Thyroid gland (tissue), 4 donors: Measurements from ENCODE around the gene PAIP2. TPM values are rescaled to one million over a fixed set of nuclear protein-coding genes. Genes with fewer than 3 reads are reported as not detected.

Experiments used
- DNase-seq, 2 donors: peaks; one replicate each; pipeline ENCODE4 v3.0.0-alpha.2; 2019
- H3K27ac ChIP-seq, 3 donors: fragments of 200-600 bp; sonication (generic); 1 replicate in 2 of 3; 2 replicates in 1 of 3; pipeline ENCODE4 v1.5.1; 2016 to 2019; ENCODE audit warnings: mild to moderate bottlenecking in 1 of 3, moderate library complexity in 1 of 3
- H3K27me3 ChIP-seq: fragments of 200-600 bp; sonication (generic); one replicate; pipeline ENCODE4 v1.5.1; 2019
- H3K36me3 ChIP-seq, 2 donors: fragments of 200-600 bp; sonication (generic); one replicate each; pipeline ENCODE4 v1.5.1; 2016 to 2019
- H3K4me1 ChIP-seq, 2 donors: fragments of 200-600 bp; sonication (generic); one replicate each; pipeline ENCODE4 v1.5.1; 2017 to 2019
- H3K4me3 ChIP-seq, 3 donors: fragments of 200-600 bp; sonication (generic); replicated peaks in 1 of 3; 1 replicate in 2 of 3; 2 replicates in 1 of 3; pipeline ENCODE4 v1.5.1; 2016; ENCODE audit warnings: mild to moderate bottlenecking in 1 of 3
- H3K9me3 ChIP-seq: fragments of 200-600 bp; sonication (generic); one replicate; pipeline ENCODE4 v1.5.1; 2017
- CTCF ChIP-seq, 6 experiments: fragments of 200-600 bp in 3 of 6; fragments of 450-650 bp in 3 of 6; sonication (generic) in 3 of 6; IDR thresholded peaks; one replicate each; pipeline ENCODE4 v1.5.1; 2016 to 2019; ENCODE audit warnings: antibody characterized with exemption in 6 of 6, mild to moderate bottlenecking in 2 of 6, inconsistent platforms in 1 of 6, moderate library complexity in 1 of 6
- POLR2A ChIP-seq, 2 donors: fragments of 450-650 bp; IDR thresholded peaks; one replicate each; pipeline ENCODE4 v1.6.1; 2017; ENCODE audit warnings: antibody characterized with exemption in 2 of 2, mild to moderate bottlenecking in 2 of 2, moderate library complexity in 1 of 2
- WGBS, 2 donors: methylation state at CpG; one replicate each; pipeline ENCODE4 v1.1.5; 2017; 5-methylcytosine and 5-hydroxymethylcytosine counted together
- intact Hi-C: fragments of 100-400 bp; cut with DNase I; formaldehyde crosslinking; loops from one replicate; pipeline ENCODE4 v1.15.1; 2023
- total RNA-seq, 4 donors: library from RNA; depleted of rRNA; stranded (reverse); fragments of >200 nt; gene quantifications; one replicate each; pipeline ENCODE4 v1.2.3, GENCODE V29; 2016

The PAIP2 gene
- total RNA-seq, 4 donors from 2014 or later = 92.7 to 136 (median 117) TPM

DNA sequence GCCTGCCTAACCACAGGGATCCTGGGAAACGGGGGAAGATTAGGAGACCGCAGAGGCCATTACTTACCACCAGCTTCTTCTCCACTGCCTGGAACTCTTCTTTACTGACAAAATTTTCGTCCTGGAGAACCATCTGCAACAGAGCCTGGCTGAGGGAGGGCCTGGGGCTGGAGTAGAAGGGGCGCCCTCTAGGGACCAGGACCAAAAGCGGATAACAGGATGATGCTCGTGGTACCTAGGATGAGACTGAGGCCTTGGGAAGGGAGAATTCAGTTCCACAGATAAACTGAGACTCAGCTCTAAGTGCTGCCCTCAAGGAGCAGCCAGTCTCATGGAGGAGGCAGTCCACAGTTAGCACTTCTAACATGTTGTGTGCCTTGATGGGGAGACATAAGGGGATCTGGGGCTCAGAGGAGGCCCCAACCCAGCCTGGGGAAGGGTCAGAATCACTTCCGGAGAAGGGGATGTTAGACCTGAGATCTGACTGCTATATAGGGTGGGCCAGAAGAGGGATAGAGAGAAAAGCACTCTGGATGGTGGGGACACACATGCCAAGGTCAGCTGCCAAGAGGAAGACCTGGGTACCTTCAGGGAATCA is 61.0 kb downstream of the PAIP2 start:
- no peaks in the 10 kb centered on the region for H3K36me3 ChIP-seq
- 74 to 81% methylated on average over 7 of the region's 7 CpGs for WGBS, 2 donors
- intact Hi-C loops = no loop called here
- H3K27me3 ChIP-seq = no peaks in the 10 kb centered on the region
- no peak overlapping the region for H3K4me3 ChIP-seq
- TF ChIP-seq POLR2A (IDR thresholded peaks at IDR 0.05) (no peak), CTCF (IDR thresholded peaks at IDR 0.05) (peak in 1 of 6 experiments; percentile 25)
- no peaks in the 10 kb centered on the region for H3K9me3 ChIP-seq
- peaks cover 5 to 14% of the 10 kb centered on the region in 2 donors for H3K4me1 ChIP-seq
- H3K27ac ChIP-seq = peak overlapping the region in 1 of 3 donors; percentile 81
- DNase-seq = no peak

DNA sequence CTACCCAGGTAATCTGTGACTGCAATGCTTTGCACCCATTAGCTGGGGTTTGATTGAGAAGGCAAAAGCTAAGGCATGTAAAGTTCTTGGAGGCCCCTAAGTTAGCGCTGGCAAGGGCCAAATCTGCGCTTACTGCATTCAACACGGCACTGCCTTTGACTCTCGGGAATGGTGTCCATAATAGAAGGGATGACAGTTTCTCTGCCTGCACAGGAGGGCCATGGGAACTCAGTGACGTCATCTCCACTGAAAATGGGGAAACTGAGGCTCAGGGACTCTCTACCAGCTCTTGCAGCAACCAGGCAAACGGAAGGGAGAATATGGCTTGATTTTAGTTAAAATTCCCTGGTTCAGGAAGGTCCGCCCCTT is 61.7 kb downstream of the PAIP2 start:
- peaks cover 5 to 14% of the 10 kb centered on the region in 2 donors for H3K4me1 ChIP-seq
- no peaks in the 10 kb centered on the region for H3K27me3 ChIP-seq
- TF ChIP-seq POLR2A (IDR thresholded peaks at IDR 0.05) (no peak), CTCF (IDR thresholded peaks at IDR 0.05) (no peak)
- no peaks in the 10 kb centered on the region for H3K36me3 ChIP-seq
- no peak for DNase-seq
- peak overlapping the region; percentile 76 to 81 (median 79) for H3K27ac ChIP-seq
- H3K4me3 ChIP-seq = peak overlapping the region in 2 of 3 donors; percentile 1 to 29
- 27 to 28% methylated on average over 7 of the region's 7 CpGs for WGBS, 2 donors
- intact Hi-C loops = no loop called here
- H3K9me3 ChIP-seq = no peaks in the 10 kb centered on the region

DNA sequence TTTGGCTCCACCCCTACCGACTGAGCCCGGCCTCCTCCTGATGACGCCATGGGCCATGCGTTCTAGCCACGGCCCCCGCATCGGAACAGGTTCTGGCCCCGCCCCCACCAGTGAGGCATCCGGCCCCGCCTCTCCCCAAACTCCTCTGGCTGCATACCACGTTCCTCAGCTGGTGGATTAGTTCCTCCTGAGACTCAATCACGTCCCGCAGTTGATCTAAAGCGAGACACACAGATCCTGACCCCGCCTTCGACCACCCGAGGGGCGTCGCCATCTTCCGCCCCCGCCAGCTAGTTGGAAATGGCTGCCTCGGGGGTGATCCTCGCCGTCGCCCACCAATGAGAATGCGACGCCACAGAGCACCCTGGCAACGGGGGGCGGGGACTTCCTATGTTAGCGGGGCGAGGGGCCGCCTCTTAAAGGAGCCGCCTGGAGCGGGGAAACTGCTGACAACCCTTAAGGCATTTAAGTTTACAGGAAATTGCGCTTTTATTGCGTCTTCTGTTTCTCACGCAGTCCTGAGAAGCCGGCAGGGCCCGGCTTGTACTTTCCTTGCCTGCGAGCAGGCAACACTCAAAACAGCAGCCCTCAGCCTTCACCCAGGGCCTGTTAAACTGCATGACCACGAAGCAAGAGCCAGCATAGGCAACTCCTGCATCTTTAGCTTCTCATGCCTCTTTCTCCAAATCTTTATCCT is 62.3 kb downstream of the PAIP2 start, which contains the start of gene SPATA24:
Gene SPATA24 (minus strand): TSS at position 303 of the 697 bp plus-strand sequence. CDS start 29 bp downstream, at position 274.
- Histone ChIP-seq H3K27ac (peak within 1 kb of the TSS; percentile 76 to 81 (median 79)), H3K9me3 (no peaks in the 10 kb centered on the region), H3K4me3 (peak within 1 kb of the TSS; percentile 1 to 30 (median 29)), H3K27me3 (no peaks in the 10 kb centered on the region), H3K4me1 (peaks cover 5 to 14% of the 10 kb centered on the region in 2 donors), H3K36me3 (no peaks in the 10 kb centered on the region)
- TF ChIP-seq CTCF (IDR thresholded peaks at IDR 0.05) (no peak), POLR2A (IDR thresholded peaks at IDR 0.05) (peak in 1 of 2 donors; percentile 45)
- intact Hi-C loops = no loop called here
- peak; percentile 99 for DNase-seq
- 0 to 1% methylated on average over 11 to 23 of the region's 41 CpGs for WGBS, 2 donors

- no peak for TF ChIP-seq POLR2A (IDR thresholded peaks at IDR 0.05)
- no peak for TF ChIP-seq CTCF (IDR thresholded peaks at IDR 0.05)
- WGBS, 2 donors = 52 to 60% methylated on average over 5 of the region's 5 CpGs
- no peak for DNase-seq
- peaks cover 5 to 14% of the 10 kb centered on the region in 2 donors for H3K4me1 ChIP-seq
- H3K4me3 ChIP-seq = peak overlapping the region in 1 of 3 donors; percentile 29
- H3K27ac ChIP-seq = peak overlapping the region; percentile 76 to 81 (median 79)
- H3K9me3 ChIP-seq = no peaks in the 10 kb centered on the region
- intact Hi-C loops = no loop called here
- no peaks in the 10 kb centered on the region for H3K36me3 ChIP-seq
- no peaks in the 10 kb centered on the region for H3K27me3 ChIP-seq
Measured at GRCh38 chr5:139404484-139404840, 62.8 kb downstream of the PAIP2 start.

- Histone ChIP-seq H3K36me3 (no peaks in the 10 kb centered on the region), H3K4me1 (peaks cover 5 to 14% of the 10 kb centered on the region in 2 donors), H3K27me3 (no peaks in the 10 kb centered on the region), H3K9me3 (no peaks in the 10 kb centered on the region), H3K4me3 (no peak overlapping the region), H3K27ac (no peak overlapping the region)
- intact Hi-C loops = no loop called here
- WGBS, 2 donors = 82 to 93% methylated on average over 2 of the region's 2 CpGs
- no peak for TF ChIP-seq POLR2A (IDR thresholded peaks at IDR 0.05)
- TF ChIP-seq CTCF (IDR thresholded peaks at IDR 0.05) = no peak
- DNase-seq = no peak
Measured at GRCh38 chr5:139406963-139407362, 65.3 kb downstream of the PAIP2 start.
